Neuronal stem cell (in vitro differentiated cells): ENCODE results near the gene HOXD3.

Experiments used
- DNase-seq: peaks from one replicate; pipeline ENCODE4 v3.0.0-alpha.2; 2013; ENCODE audit warnings: low spot score
- H2AFZ ChIP-seq: one replicate; pipeline ENCODE4 v1.6.1; 2013; ENCODE audit warnings: mild to moderate bottlenecking, low read length, inconsistent platforms
- H2AK5ac ChIP-seq: 2 replicates; pipeline ENCODE4 v1.6.1; 2013; ENCODE audit warnings: low read depth, mild to moderate bottlenecking, inconsistent platforms, low read length, moderate library complexity, mixed read lengths
- H2BK120ac ChIP-seq: 2 replicates; pipeline ENCODE4 v1.6.1; 2013; ENCODE audit warnings: low read depth, mild to moderate bottlenecking, inconsistent platforms, low read length, moderate library complexity, mixed read lengths
- H2BK12ac ChIP-seq: one replicate; pipeline ENCODE4 v1.6.1; 2013; ENCODE audit warnings: low read length, inconsistent platforms
- H2BK15ac ChIP-seq: 2 replicates; pipeline ENCODE4 v1.6.1; 2013; ENCODE audit warnings: mild to moderate bottlenecking, low read length, inconsistent platforms, mixed read lengths
- H2BK5ac ChIP-seq: one replicate; pipeline ENCODE4 v1.6.1; 2013; ENCODE audit warnings: inconsistent platforms, mild to moderate bottlenecking, low read length, moderate library complexity
- H3K14ac ChIP-seq: one replicate; pipeline ENCODE4 v1.6.1; 2013; ENCODE audit warnings: low read length, inconsistent platforms
- H3K18ac ChIP-seq: 2 replicates; pipeline ENCODE4 v1.6.1; 2013; ENCODE audit warnings: low read length, inconsistent platforms
- H3K23ac ChIP-seq: 2 replicates; pipeline ENCODE4 v1.6.1; 2013; ENCODE audit warnings: low read depth, mild to moderate bottlenecking, mixed read lengths, low read length, inconsistent platforms; ENCODE audit not compliant: poor library complexity
- H3K27ac ChIP-seq: replicated peaks from 3 replicates; pipeline ENCODE4 v1.5.1; 2013; ENCODE audit warnings: low read length, inconsistent platforms
- H3K27me3 ChIP-seq, 3 experiments: 2 replicates each; pipeline ENCODE4 v1.6.1; 2013; ENCODE audit warnings: low read length in 3 of 3, mild to moderate bottlenecking in 2 of 3, inconsistent platforms in 1 of 3, low read depth in 1 of 3, mixed read lengths in 1 of 3, moderate library complexity in 1 of 3; ENCODE audit not compliant: control insufficient read depth in 3 of 3, insufficient read depth in 3 of 3
- H3K36me3 ChIP-seq, 2 donors: replicated peaks in 1 of 2; 2 replicates each; pipeline ENCODE4 v1.6.1; 2013; ENCODE audit warnings: low read length in 2 of 2; ENCODE audit not compliant: control insufficient read depth in 2 of 2, insufficient read depth in 2 of 2
- H3K4ac ChIP-seq: 2 replicates; pipeline ENCODE4 v1.6.1; 2013; ENCODE audit warnings: inconsistent platforms, mild to moderate bottlenecking, low read length, moderate library complexity
- H3K4me1 ChIP-seq, 2 donors: 1 replicate in 1 of 2; 2 replicates in 1 of 2; pipeline ENCODE4 v1.6.1; 2013; ENCODE audit warnings: low read length in 2 of 2, low read depth in 1 of 2; ENCODE audit not compliant: control insufficient read depth in 2 of 2, insufficient read depth in 1 of 2
- H3K4me2 ChIP-seq: one replicate; pipeline ENCODE4 v1.6.1; 2013; ENCODE audit warnings: mild to moderate bottlenecking, low read length, inconsistent platforms; ENCODE audit not compliant: insufficient read depth, poor library complexity, severe bottlenecking
- H3K4me3 ChIP-seq, 2 donors: 2 replicates each; pipeline ENCODE4 v1.5.1; 2013; ENCODE audit warnings: low read length in 2 of 2, mild to moderate bottlenecking in 2 of 2, inconsistent platforms in 1 of 2, moderate library complexity in 1 of 2
- H3K79me1 ChIP-seq: one replicate; pipeline ENCODE4 v1.6.1; 2013; ENCODE audit warnings: low read depth, mild to moderate bottlenecking, inconsistent platforms, low read length, moderate library complexity
- H3K9ac ChIP-seq: one replicate; pipeline ENCODE4 v1.6.1; 2013; ENCODE audit warnings: mild to moderate bottlenecking, low read depth, low read length, inconsistent platforms; ENCODE audit not compliant: poor library complexity
- H3K9me3 ChIP-seq, 2 donors: replicated peaks in 1 of 2; 2 replicates each; pipeline versions ENCODE3 to v1.6.1; 2013; ENCODE audit warnings: low read length in 2 of 2, mild to moderate bottlenecking in 2 of 2, inconsistent platforms in 1 of 2, low read depth in 1 of 2, mixed read lengths in 1 of 2, moderate library complexity in 1 of 2; ENCODE audit not compliant: control insufficient read depth in 2 of 2, insufficient read depth in 1 of 2
- H4K8ac ChIP-seq: one replicate; pipeline ENCODE4 v1.6.1; 2013; ENCODE audit warnings: low read depth, mild to moderate bottlenecking, inconsistent platforms, low read length, moderate library complexity
- H4K91ac ChIP-seq: one replicate; pipeline ENCODE4 v1.6.1; 2013; ENCODE audit warnings: low read length, low read depth, mild to moderate bottlenecking, inconsistent platforms; ENCODE audit not compliant: poor library complexity
- WGBS, 2 donors: extraction: QIAGEN DNeasy Blood & Tissue Kit; methylation state at CpG; one replicate each; pipeline ENCODE4 v1.1.7; 2013; ENCODE audit warnings: missing lambda C conversion rate in 2 of 2, mixed read lengths in 1 of 2; ENCODE audit not compliant: insufficient read length in 2 of 2, insufficient replicate concordance in 1 of 2; ENCODE audit errors: extremely low coverage in 2 of 2; 5-methylcytosine and 5-hydroxymethylcytosine counted together

The HOXD3 gene

DNA sequence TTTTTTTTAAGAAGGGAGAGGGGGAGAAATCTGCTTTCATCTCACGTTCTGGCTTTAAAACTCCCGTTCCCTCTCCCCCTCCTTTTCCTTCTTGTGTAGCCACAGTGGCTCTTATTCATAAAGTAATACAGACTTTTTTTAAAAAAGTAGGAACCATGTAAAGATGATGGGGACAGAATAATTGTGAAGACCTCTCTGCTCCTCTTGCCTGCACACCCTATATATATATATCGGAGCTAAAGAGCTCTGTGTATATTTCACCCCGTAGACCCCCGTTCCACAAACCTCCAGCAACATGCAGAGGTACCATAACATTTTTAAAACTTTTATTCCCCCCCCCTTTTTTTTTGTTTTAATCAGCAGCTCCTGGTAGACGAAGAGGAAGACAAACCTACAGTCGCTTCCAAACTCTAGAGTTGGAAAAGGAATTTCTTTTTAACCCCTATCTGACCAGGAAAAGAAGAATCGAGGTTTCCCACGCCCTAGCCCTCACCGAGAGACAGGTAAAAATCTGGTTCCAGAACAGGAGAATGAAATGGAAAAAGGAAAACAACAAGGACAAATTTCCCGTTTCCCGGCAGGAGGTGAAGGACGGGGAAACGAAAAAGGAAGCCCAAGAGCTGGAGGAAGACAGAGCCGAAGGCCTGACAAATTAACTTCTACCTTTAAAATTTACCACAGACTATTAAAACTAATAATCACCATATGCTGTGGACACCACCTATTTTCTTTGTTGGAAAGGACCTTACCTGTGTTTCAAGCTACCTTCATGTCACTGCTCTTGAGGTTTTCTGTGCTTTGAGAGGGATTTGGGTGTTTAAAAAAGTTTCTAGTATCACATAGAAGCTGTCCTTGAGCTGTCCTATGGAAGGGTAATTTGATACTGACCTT lies 25.9 kb upstream of the HOXD3 start:
- Histone ChIP-seq H3K79me1 (no peaks in the 10 kb centered on the region), H3K27me3 (peaks cover 38 to 98% (median 91%) of the 10 kb centered on the region in 3 experiments), H3K4me3 (no peak overlapping the region), H4K91ac (no peak overlapping the region), H2BK12ac (no peak overlapping the region), H2BK120ac (no peak overlapping the region), H2BK5ac (no peak overlapping the region), H3K9me3 (peaks cover 0 to 2% of the 10 kb centered on the region in 2 donors), H4K8ac (no peak overlapping the region), H3K4me2 (no peak overlapping the region), H3K18ac (no peak overlapping the region), H3K4ac (no peak overlapping the region), H2AK5ac (no peak overlapping the region), H2BK15ac (no peak overlapping the region), H2AFZ (no peak overlapping the region), H3K4me1 (peaks cover 0 to 5% of the 10 kb centered on the region in 2 donors), H3K27ac (no peak overlapping the region), H3K23ac (no peak overlapping the region), H3K36me3 (no peaks in the 10 kb centered on the region), H3K14ac (no peak overlapping the region), H3K9ac (no peak overlapping the region)
- no peak for DNase-seq
- WGBS, 2 donors = no CpG with 5 or more reads among the region's 15 CpGs

GRCh38 chr2:176131848-176132158 lies 25.3 kb upstream of the HOXD3 start:
- Histone ChIP-seq H3K23ac (no peak overlapping the region), H3K18ac (no peak overlapping the region), H3K14ac (no peak overlapping the region), H3K9me3 (peaks cover 0 to 2% of the 10 kb centered on the region in 2 donors), H2BK5ac (no peak overlapping the region), H3K4me3 (no peak overlapping the region), H3K4me2 (no peak overlapping the region), H2BK15ac (no peak overlapping the region), H3K79me1 (no peaks in the 10 kb centered on the region), H4K91ac (no peak overlapping the region), H3K27ac (no peak overlapping the region), H3K4ac (no peak overlapping the region), H3K36me3 (no peaks in the 10 kb centered on the region), H2AFZ (no peak overlapping the region), H3K27me3 (peaks cover 43 to 98% (median 92%) of the 10 kb centered on the region in 3 experiments), H2AK5ac (no peak overlapping the region), H2BK12ac (no peak overlapping the region), H4K8ac (no peak overlapping the region), H3K4me1 (peaks cover 0 to 5% of the 10 kb centered on the region in 2 donors), H3K9ac (no peak overlapping the region), H2BK120ac (no peak overlapping the region)
- no CpG with 5 or more reads among the region's 4 CpGs for WGBS, 2 donors
- no peak for DNase-seq

DNA sequence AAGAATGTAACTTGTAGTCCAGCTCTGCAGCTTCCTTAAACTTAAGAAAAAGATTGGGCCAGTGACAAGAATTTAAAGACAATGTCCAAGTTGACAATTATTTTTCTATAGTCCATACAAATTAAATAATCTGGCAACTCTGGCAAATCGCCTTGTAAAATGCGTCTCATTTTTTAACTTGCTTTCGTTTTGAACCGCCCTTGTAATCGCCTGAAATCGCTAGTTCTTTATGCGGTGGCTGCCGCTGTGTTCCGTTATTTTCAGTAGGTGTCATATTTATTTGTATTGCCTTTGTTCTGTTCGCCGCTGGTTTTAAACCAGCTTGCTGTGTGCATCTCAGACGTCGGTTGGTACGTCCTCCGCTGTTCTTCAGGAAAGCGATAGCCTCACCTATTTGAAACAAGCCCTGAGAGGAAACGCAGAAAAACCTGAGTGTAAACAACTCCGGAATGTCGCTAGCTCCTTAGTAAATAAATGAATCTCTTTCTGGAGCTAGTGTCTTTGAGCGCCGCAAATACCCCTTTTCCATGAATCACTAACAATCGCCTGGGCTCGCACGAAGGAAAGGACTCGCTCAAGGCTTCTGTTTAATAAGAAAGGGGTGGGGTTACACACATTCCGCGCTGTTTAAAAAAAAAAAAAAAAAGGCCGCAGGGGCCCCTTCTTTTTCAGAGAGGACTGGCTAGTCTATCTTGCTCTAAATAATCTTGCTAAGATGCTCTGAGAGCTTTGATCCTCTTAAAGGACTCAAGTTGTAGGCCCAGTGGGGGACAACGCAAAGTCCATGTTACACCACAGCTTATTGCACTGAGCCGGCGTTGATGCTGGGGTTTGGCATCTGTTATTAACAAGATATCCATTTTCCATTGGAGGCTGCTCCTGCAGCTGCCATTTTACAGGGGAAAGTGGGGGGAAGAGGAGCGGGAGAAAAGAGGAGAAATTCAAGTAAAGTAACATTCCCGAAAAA lies 24.6 kb upstream of the HOXD3 start:
- Histone ChIP-seq H2BK5ac (no peak overlapping the region), H3K79me1 (no peaks in the 10 kb centered on the region), H2BK15ac (no peak overlapping the region), H3K27me3 (peaks cover 47 to 98% (median 97%) of the 10 kb centered on the region in 3 experiments), H3K36me3 (no peaks in the 10 kb centered on the region), H3K9me3 (peaks cover under 1 to 2% of the 10 kb centered on the region in 2 donors), H3K4me3 (no peak overlapping the region), H4K8ac (no peak overlapping the region), H3K9ac (no peak overlapping the region), H4K91ac (no peak overlapping the region), H2BK120ac (no peak overlapping the region), H2BK12ac (no peak overlapping the region), H3K27ac (no peak overlapping the region), H3K18ac (no peak overlapping the region), H3K14ac (no peak overlapping the region), H2AFZ (no peak overlapping the region), H2AK5ac (no peak overlapping the region), H3K4me1 (peaks cover 0 to 5% of the 10 kb centered on the region in 2 donors), H3K23ac (no peak overlapping the region), H3K4me2 (no peak overlapping the region), H3K4ac (no peak overlapping the region)
- WGBS, 2 donors = no CpG with 5 or more reads among the region's 33 CpGs
- no peak for DNase-seq

DNA sequence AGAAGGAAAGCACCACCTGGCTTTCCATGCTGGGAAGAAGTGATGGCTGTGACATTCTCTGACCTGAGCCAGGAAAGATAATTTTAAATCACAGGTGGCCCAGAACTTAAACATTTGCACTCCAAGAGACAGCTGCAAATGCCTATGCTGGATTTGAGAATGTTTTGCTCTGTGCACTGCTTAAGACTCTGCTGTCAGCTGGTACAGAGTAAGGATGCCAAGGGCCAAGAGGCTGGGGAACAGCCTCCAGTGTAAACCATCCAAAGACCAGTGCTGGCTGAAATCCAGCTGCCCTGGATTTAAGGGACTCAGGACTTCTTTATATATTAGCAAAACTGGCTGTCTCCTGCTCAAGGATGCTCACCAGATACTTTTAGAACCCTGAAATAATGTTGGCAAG lies 23.7 kb upstream of the HOXD3 start:
- Histone ChIP-seq H3K9me3 (peaks cover 2 to 10% of the 10 kb centered on the region in 2 donors), H3K4me3 (no peak overlapping the region), H3K14ac (no peak overlapping the region), H2AK5ac (no peak overlapping the region), H3K9ac (no peak overlapping the region), H4K91ac (no peak overlapping the region), H3K36me3 (no peaks in the 10 kb centered on the region), H2BK15ac (no peak overlapping the region), H3K4me2 (no peak overlapping the region), H3K79me1 (no peaks in the 10 kb centered on the region), H2BK5ac (no peak overlapping the region), H3K27ac (no peak overlapping the region), H4K8ac (no peak overlapping the region), H3K4me1 (peaks cover 0 to 5% of the 10 kb centered on the region in 2 donors), H2BK120ac (no peak overlapping the region), H2AFZ (no peak overlapping the region), H3K23ac (no peak overlapping the region), H2BK12ac (no peak overlapping the region), H3K18ac (no peak overlapping the region), H3K4ac (no peak overlapping the region), H3K27me3 (peaks cover 45 to 98% (median 96%) of the 10 kb centered on the region in 3 experiments)
- DNase-seq = no peak
